ENCODE results near the gene BCAS1.

GRCh38 chr20:54075322-54075721 is 4.9 kb upstream of the BCAS1 start:
- TF ChIP-seq CTCF (IDR thresholded peaks at IDR 0.05) (no peak), POLR2A (IDR thresholded peaks at IDR 0.05) (no peak)
